Esophagus squamous epithelium (tissue), 5 donors: ENCODE measurements around the gene PEF1. TPM values are rescaled to one million over a fixed set of nuclear protein-coding genes. Genes with fewer than 3 reads are reported as not detected.
"Not testable (repeated sequence)": the region's sequence is repeated elsewhere in the genome, so short reads cannot be mapped to it uniquely, and the experiment has no call there.

Experiments
- DNase-seq: peaks from one replicate; lab custom pipeline; 2025; lab: John Stamatoyannopoulos, UW
- H3K27ac ChIP-seq, 4 donors: fragments of 200-600 bp; sonication (generic); one replicate each; pipeline ENCODE4 v1.5.1; 2016 to 2019; ENCODE audit warnings: mild to moderate bottlenecking in 1 of 4
- H3K27me3 ChIP-seq, 4 donors: fragments of 200-600 bp; sonication (generic); 1 replicate in 3 of 4; 2 replicates in 1 of 4; pipeline versions ENCODE4 v1.5.1 to v1.6.0; 2017 to 2021; ENCODE audit warnings: antibody characterized with exemption in 1 of 4
- H3K36me3 ChIP-seq, 3 donors: fragments of 200-600 bp; sonication (generic); one replicate each; pipeline ENCODE4 v1.5.1; 2016 to 2019
- H3K4me1 ChIP-seq, 3 donors: fragments of 200-600 bp; sonication (generic); one replicate each; pipeline ENCODE4 v1.5.1; 2017 to 2019
- H3K4me3 ChIP-seq, 4 donors: fragments of 200-600 bp; sonication (generic); 1 replicate in 3 of 4; 2 replicates in 1 of 4; pipeline ENCODE4 v1.5.1; 2016 to 2019; ENCODE audit warnings: mild to moderate bottlenecking in 2 of 4, moderate library complexity in 1 of 4
- H3K9me3 ChIP-seq, 3 donors: fragments of 200-600 bp; sonication (generic); one replicate each; pipeline ENCODE4 v1.5.1; 2016 to 2019
- POLR2A ChIP-seq, 4 donors: fragments of 450-650 bp; IDR thresholded peaks; one replicate each; pipeline ENCODE4 v1.6.1; 2017; ENCODE audit warnings: antibody characterized with exemption in 4 of 4, mild to moderate bottlenecking in 4 of 4, moderate library complexity in 3 of 4
- WGBS, 2 donors: methylation state at CpG; one replicate each; pipeline ENCODE4 v1.1.5; 2018; 5-methylcytosine and 5-hydroxymethylcytosine counted together
- intact Hi-C: fragments of 100-400 bp; cut with DNase I; formaldehyde crosslinking; loops from one replicate; pipeline ENCODE4 v1.15.0; 2022
- total RNA-seq, 4 donors: library from RNA; depleted of rRNA; stranded (reverse); fragments of >200 nt; gene quantifications; one replicate each; pipeline ENCODE4 v1.1.0, GENCODE V29; 2016
- TF ChIP-seq, protein P1 (sequence below), 6 experiments: fragments of 450-650 bp in 4 of 6; fragments of 200-600 bp in 2 of 6; sonication (generic) in 2 of 6; IDR thresholded peaks; one replicate each; pipeline ENCODE4 v1.5.1; 2016 to 2019; ENCODE audit warnings: antibody characterized with exemption in 6 of 6, mild to moderate bottlenecking in 4 of 6, moderate library complexity in 4 of 6
- donor health status: DM: yes; HTN: yes; CAD: no.

The PEF1 gene
- total RNA-seq, 4 donors from 2014 or later: 59.1 to 69.8 (median 63.6) TPM

DNA sequence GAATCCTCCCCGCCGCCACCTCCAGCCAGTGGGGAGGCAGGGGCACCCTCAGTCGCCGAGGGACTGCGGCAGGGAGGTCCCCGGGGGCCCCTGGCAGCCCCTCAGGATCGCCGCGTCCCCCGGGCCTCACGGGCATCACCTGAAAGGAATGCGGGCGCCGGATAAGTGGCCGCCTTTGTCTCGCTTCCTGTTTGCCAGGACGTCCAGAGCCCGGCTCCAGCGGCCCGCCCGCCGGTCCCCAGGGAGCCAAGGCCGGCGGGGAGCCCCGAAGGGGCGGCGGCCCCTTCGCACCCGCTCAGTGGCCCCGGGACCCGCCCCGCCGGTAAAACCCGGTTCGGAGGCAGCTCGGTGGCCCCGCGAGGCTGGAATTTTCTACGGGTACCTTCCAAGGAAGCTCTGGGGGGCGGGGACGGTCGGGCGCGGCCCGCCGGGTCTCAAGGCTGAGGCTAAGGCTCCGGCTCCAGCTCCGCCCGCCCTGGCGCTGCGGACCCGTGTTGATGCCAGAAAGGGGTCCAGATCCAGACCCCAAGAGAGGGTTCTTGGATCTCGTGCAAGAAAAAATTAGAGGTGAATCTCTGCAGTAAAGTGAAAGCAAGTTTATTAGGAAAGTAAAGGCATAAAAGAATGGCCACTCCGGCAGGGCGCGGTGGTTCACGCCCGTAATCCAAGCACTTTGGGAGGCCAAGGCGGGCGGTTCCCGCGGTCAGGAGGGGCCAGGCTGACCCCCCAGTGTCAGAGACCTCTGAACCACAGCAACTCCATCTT lies 55.7 kb downstream of the PEF1 start:
- Histone ChIP-seq H3K4me1 (peaks cover 27 to 53% (median 32%) of the 10 kb centered on the region in 3 donors), H3K9me3 (no peaks in the 10 kb centered on the region), H3K27me3 (peaks cover 0 to 9% (median 0%) of the 10 kb centered on the region in 4 donors), H3K36me3 (peaks cover 0 to 31% (median 0%) of the 10 kb centered on the region in 3 donors), H3K27ac (peak overlapping the region; percentile 62 to 91 (median 86)), H3K4me3 (peak overlapping the region; percentile 38 to 65 (median 51))
- intact Hi-C loops: no loop called here
- no peak for DNase-seq
- TF ChIP-seq, protein P1, sequence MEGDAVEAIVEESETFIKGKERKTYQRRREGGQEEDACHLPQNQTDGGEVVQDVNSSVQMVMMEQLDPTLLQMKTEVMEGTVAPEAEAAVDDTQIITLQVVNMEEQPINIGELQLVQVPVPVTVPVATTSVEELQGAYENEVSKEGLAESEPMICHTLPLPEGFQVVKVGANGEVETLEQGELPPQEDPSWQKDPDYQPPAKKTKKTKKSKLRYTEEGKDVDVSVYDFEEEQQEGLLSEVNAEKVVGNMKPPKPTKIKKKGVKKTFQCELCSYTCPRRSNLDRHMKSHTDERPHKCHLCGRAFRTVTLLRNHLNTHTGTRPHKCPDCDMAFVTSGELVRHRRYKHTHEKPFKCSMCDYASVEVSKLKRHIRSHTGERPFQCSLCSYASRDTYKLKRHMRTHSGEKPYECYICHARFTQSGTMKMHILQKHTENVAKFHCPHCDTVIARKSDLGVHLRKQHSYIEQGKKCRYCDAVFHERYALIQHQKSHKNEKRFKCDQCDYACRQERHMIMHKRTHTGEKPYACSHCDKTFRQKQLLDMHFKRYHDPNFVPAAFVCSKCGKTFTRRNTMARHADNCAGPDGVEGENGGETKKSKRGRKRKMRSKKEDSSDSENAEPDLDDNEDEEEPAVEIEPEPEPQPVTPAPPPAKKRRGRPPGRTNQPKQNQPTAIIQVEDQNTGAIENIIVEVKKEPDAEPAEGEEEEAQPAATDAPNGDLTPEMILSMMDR (IDR thresholded peaks at IDR 0.05): no peak
- TF ChIP-seq POLR2A (IDR thresholded peaks at IDR 0.05): no peak
- 32 to 33% methylated on average over 9 to 15 of the region's 62 CpGs for WGBS, 2 donors

DNA sequence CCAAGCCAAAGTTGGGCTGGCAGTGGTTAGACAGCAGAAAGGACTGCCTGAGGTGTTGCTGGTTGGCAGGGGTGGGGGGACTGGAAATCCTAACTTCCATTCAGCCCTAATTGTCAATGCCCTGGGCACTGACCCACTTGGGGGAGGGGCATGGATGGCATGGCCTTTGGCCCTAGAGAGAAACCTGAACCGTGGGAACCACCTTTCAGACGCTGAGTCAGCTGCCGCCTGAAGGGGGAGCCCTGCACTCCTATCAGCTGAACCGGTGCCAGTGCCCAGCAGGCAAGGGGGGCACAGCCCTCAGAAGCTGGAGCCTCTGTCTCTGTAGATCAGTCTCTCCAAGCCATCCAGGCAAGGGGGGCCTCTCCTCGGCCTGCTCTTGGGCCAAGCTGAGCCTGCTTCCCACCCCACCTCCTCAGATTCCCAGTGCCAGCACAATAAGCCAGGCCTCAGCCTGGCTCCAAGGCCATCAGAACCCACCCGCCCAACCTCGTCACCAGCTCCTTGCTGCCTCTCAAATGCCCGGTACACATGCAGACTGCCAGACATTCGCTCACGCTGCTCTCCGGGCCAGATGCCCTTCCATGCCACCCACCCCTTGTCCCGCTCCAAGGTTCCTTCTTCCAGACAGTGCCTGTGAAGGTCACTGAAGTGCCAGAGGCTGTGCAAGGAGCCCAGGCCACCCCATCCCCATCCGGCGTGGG lies 56.8 kb downstream of the PEF1 start:
- 48 to 58% methylated on average over 8 to 14 of the region's 14 CpGs for WGBS, 2 donors
- Histone ChIP-seq H3K36me3 (peaks cover 0 to 41% (median 0%) of the 10 kb centered on the region in 3 donors), H3K27ac (peak overlapping the region; percentile 62 to 91 (median 86)), H3K4me3 (peak overlapping the region in 1 of 4 donors; percentile 65), H3K9me3 (no peaks in the 10 kb centered on the region), H3K4me1 (peaks cover 27 to 61% (median 39%) of the 10 kb centered on the region in 3 donors), H3K27me3 (peaks cover 0 to 9% (median 0%) of the 10 kb centered on the region in 4 donors)
- no peak for DNase-seq
- intact Hi-C loops: no loop called here
- TF ChIP-seq, protein P1 (IDR thresholded peaks at IDR 0.05): peak in 5 of 6 experiments; percentile 41 to 58 (median 50)
- TF ChIP-seq POLR2A (IDR thresholded peaks at IDR 0.05): no peak

DNA sequence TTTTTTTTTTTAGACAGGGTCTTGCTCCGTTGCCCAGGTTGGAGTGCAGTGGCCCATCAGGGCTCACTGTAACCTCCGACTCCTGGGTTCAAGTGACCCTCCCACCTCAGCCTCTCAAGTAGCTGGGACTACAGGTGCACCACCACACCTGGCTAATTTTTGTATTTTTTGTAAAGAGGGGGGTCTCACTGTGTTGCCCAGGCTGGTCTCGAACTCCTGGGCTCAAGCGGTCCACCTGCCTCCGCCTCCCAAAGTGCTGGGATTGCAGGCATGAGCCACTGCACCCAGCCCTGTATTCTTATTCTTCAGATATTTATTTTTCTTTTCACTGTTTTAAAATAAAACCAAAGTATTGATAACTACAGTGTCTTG lies 57.4 kb downstream of the PEF1 start:
- WGBS, 2 donors: 89 to 92% methylated on average over 3 to 5 of the region's 5 CpGs

DNA sequence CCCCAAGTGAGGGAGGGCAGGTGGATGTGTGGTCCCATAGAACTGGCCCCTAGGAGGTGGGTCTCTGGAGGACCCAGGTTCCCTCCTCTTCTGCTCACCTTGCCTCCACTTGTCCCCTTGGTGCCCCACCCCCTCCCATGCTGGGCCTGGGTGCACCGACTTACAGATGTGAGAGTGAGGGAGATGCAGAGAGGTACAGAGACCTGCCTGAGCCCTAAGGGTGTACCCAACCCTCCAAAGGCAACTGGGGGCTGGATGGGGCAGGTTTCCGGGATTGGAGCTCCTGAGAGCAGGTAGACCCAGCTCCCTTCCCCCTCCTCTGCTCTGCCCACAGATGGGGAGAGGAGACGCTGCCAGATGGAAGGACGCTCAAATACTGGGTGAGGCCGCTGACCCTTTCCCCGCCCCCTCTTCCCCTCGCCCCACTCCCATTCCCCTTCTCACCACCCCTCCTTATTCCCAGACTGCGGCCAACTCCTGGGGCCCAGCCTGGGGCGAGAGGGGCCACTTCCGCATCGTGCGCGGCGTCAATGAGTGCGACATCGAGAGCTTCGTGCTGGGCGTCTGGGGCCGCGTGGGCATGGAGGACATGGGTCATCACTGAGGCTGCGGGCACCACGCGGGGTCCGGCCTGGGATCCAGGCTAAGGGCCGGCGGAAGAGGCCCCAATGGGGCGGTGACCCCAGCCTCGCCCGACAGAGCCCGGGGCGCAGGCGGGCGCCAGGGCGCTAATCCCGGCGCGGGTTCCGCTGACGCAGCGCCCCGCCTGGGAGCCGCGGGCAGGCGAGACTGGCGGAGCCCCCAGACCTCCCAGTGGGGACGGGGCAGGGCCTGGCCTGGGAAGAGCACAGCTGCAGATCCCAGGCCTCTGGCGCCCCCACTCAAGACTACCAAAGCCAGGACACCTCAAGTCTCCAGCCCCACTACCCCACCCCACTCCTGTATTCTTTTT lies 58.0 kb downstream of the PEF1 start:
- Histone ChIP-seq H3K36me3 (peaks cover 0 to 41% (median 0%) of the 10 kb centered on the region in 3 donors), H3K27ac (peak overlapping the region in 3 of 4 donors; percentile 84 to 91 (median 87)), H3K27me3 (peaks cover 0 to 9% (median 0%) of the 10 kb centered on the region in 4 donors), H3K9me3 (no peaks in the 10 kb centered on the region), H3K4me1 (peaks cover 33 to 73% (median 44%) of the 10 kb centered on the region in 3 donors), H3K4me3 (no peak overlapping the region)
- WGBS, 2 donors: 54% methylated on average over 8 to 10 of the region's 47 CpGs
- no peak for DNase-seq
- TF ChIP-seq, protein P1 (IDR thresholded peaks at IDR 0.05): no peak
- TF ChIP-seq POLR2A (IDR thresholded peaks at IDR 0.05): no peak
- intact Hi-C loops: no loop called here

More for the DNA sequence above, 57.4 kb downstream of the PEF1 start:
- H3K4me3 ChIP-seq, H3K27me3 ChIP-seq, intact Hi-C loops, DNase-seq, H3K9me3 ChIP-seq: not testable (repeated sequence)
- Histone ChIP-seq H3K4me1 (peaks cover 30 to 66% (median 39%) of the 10 kb centered on the region in 3 donors), H3K27ac (peak overlapping the region; percentile 62 to 91 (median 86)), H3K36me3 (peaks cover 0 to 41% (median 0%) of the 10 kb centered on the region in 3 donors)
